NCI-H774 (cell line): Measurements from ENCODE around the gene AP1M1.
"Not testable (repeated sequence)": the region's sequence is repeated elsewhere in the genome, so short reads cannot be mapped to it uniquely, and the experiment has no call there.

Experiments
- DNase-seq: peaks from one replicate; lab custom pipeline; 2025; lab: John Stamatoyannopoulos, UW

AP1M1 gene

DNA sequence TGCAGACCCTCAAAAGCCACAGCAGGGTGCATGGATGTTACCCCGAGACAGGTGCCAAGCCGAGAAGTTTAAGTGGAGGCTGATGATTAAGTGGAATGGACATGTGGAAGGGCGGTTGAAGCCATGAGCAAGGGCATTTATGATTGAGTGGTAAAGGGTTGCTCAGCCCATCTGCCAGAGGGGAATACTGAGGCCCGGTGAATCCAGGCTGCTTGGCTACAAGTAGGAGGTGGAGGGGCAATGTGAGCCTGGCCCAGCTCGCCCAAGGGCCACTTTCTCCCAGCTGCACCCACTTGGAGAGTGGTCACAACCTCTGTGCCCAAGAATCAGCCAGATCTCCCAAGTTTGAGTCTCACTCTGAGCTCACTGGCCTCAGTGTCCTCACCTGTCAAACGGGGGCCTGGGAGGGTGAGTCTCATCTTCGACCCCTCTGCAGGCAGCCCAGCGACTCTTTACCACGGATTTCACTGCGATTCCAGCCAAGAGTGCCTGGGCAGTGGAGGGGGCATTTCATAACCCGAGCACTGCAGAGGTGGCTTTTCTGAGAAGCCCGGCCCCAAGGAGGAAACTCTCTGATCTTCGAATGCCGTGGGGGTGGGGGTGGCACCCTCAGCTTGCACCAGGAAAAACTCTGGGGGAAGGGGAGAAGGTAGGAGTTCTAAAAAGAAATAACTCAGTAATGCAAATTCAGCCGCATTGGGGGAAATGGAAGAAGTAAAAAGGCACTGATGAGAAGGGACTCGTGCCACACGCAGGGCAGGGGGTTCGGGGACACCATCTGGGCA is 64.1 kb downstream of the AP1M1 start:
- DNase-seq = no peak

DNA sequence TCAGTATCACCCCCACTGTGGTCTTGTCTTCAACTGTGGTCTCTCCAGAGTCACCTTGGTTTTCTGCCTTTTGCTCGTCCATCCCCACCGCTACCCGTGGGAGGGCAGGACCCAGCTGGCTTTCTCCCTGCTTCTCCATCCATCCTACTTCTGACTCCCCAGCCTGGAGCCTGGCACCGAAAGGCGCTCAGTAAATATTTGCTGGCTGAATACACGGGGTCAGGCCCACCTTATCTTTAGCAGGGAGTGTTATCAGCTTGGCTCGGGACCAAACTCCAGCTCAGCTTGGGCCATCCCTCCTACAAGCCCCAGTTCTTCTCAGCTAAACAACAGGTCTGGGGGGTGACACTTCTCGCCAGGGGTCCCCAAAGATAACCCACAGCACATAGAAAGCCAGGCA is 64.9 kb downstream of the AP1M1 start:
- no peak for DNase-seq

DNA sequence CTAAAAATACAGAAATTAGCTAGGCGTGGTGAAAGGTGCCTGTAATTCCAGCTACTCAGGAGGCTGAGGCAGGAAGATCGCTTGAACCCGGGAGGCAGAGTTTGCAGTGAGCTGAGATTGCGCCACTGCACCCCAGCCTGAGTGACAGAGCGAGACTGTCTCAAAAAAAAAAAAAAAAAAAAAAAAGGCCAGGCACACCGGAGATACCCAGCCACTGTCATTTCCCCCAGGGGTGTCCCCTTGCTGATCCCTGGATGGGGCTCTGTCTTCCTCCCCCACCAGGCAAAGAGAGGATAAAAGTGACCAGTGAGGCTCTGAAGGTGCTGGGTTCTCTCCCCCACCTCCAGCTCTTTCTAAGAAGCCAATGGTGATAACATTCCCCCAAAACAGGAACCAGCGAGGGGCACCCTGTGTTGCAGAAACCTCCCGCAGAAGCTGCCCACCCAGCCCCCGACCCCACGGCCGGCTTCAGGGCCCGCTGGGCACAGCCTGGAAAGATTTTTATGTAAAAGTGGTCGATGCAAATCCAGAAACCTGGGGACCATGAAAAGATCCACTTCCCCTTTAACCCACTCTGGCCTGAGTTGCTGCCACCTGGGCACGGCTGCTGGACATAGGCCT is 65.5 kb downstream of the AP1M1 start:
- DNase-seq = no peak

- DNase-seq = no peak
Observed at GRCh38 chr19:16265205-16265604, 67.5 kb downstream of the AP1M1 start.

- no peak for DNase-seq
Observed at GRCh38 chr19:16265890-16266585, 68.3 kb downstream of the AP1M1 start.

DNA sequence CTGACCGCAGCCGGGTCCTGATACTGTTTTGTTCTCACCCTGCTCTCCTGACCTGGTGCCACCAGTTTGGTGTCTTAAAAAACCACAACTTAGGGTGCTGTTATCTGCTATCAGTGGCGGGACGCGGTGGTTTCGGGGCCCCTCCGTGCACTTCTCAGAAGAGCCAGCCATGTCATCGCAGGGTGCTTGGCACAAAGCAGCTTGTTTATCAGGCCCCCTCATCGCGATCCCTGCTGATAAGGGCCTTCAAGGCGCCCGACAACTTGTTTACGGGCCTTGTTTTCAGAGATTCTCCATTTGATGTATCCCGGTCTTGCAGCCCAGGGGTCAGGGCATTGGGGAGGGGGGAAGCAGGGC is 68.9 kb downstream of the AP1M1 start:
- no peak for DNase-seq

DNA sequence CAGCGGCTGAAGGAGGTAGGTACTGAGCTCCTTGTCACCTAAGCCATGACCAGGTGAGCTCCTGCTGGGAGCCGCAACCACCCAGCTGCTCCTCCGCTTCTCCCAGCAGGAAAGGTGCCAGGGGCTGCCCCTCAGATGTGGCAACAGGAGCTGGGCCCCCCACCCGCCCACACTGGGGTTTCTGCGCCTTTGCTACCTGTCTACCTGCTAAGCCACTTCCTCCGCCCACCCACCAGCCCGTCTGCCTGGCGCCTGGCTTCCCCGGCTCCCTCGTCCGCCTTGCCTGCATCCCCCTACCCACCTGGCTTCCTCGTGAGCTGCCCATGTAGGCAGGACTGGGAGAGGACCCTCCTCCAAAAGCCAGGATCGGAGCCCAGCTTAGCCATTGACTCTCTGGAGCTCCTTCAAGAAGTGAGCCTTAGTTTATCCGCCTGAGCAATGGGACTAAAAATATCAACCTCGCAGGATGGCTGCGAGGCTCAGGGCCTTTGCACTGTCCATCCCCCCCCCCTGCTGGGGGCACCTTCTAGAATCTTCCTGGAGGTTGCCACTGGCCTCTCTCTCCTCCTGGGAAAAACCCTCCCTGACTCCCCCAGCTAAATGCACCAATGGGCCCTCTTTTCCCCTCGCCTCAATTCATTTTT is 71.1 kb downstream of the AP1M1 start:
- DNase-seq = no peak

DNA sequence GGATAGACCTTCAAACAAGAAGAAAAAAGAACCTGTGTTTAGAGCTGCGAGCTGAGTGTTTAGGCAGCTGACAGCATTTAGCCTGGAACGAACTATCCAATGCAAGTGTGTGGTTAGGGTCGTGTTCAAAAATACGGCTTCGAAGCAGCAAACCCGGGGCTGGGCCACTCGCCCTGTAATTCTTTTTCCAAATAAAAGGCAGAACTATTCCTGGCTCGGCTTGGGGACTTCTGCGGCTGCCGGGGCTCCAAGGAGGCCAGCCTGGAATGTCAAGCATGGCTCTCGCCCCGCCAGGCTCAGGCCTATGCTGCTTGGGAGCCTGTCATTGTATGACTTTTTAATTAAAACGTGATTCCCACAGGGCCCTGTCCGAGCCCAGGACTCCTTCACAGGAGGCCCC is 75.2 kb downstream of the AP1M1 start:
- DNase-seq = no peak

DNA sequence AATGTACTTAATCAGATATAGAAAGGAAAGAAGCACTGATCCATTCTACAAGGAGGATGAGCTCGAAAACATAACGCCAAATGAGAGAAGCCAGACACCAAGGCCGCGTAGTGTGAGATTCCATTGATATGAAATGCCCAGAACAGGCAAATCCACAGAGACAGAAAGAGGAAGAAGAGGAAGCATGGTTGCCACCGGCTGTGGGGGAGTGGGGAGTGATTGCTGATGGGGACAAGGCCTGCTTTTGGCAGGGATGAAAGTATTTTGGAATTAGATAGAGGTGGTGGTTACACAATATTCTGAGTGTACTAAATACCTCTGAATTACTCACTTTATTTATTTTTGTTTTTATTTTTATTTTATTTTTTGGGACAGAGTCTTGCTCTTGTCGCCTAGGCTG is 76.7 kb downstream of the AP1M1 start:
- DNase-seq = no peak

DNA sequence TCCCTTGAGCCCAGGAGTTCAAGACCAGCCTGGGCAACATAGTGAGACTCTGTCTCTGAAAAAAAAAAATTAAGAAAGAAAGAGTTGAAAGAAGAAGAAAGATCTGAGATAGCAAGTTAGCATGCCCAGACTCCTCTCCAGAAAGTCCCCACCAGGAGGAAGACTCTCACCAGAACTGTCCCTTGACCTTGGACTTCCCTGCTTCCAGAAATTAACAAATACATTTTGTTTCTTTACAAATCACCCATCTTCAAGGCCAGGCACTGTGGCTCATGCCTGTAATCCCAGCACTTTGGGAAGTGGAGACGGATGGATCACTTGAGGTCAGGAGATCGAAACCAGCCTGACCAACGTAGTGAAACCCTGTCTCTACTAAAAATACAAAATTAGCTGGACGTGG is 82.6 kb downstream of the AP1M1 start:
- no peak for DNase-seq

DNA sequence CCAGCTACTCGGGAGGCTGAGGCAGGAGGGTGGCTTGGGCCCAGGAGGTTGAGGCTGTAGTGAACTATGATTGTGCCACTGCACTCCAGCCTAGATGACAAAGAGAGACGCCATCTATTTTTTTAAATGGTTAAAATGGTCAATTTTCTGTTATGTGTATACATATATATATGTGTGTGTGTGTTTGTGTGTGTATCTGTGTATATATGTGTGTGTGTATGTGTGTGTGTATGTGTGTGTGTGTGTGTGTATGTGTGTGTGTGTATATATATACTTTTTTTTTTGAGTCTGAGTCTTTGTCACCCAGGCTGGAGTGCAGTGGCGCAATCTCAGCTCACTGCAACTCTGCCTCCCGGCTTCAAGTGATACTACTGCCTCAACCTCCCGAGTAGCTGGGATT is 84.0 kb downstream of the AP1M1 start:
- DNase-seq = no peak

- no peak for DNase-seq
Observed at GRCh38 chr19:16283210-16284061, 85.7 kb downstream of the AP1M1 start.

DNA sequence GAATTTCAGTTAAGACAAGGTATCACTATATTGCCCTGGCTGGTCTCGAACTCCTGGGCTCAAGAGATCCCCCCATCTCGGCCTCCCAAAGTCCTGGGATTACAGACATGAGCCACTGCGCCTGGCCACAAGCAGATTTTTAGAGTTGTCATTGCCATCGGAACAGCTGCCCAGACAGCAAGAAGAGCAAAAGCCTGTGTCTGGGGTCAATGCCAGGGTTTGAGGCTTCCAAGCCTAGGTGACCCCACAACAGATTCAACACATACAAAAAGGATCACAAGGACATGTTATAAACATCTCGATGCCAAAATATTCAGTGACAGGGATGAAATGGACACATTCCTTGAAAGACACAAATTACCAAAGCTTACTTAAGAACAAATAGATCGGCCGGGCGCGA is 86.8 kb downstream of the AP1M1 start:
- DNase-seq = no peak

- not testable (repeated sequence) for DNase-seq
Observed at GRCh38 chr19:16285079-16285478, 87.4 kb downstream of the AP1M1 start.

- DNase-seq = no peak
Observed at GRCh38 chr19:16285769-16286498, 88.2 kb downstream of the AP1M1 start.

DNA sequence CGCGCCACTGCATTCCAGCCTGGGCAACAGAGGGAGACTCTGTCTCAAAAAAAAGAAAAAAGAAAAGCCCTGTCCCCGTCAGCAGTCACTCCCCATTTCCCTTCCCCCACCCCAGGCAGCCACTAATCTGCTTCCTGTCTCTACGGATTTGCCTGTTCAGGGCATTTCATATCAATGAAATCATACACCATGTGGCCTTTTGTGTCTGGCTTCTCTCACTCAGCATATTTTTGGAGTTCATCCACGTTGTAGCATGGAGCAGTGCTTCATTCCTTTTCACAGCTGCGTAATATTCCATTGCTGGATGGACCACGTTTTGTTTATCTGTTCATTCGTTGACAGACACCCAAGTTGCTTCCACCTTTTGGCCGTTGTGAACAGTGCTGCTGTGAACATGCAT is 90.8 kb downstream of the AP1M1 start:
- no peak for DNase-seq

- no peak for DNase-seq
Observed at GRCh38 chr19:16289594-16289993, 91.9 kb downstream of the AP1M1 start.

- DNase-seq = no peak
Observed at GRCh38 chr19:16290692-16291091, 93.0 kb downstream of the AP1M1 start.

DNA sequence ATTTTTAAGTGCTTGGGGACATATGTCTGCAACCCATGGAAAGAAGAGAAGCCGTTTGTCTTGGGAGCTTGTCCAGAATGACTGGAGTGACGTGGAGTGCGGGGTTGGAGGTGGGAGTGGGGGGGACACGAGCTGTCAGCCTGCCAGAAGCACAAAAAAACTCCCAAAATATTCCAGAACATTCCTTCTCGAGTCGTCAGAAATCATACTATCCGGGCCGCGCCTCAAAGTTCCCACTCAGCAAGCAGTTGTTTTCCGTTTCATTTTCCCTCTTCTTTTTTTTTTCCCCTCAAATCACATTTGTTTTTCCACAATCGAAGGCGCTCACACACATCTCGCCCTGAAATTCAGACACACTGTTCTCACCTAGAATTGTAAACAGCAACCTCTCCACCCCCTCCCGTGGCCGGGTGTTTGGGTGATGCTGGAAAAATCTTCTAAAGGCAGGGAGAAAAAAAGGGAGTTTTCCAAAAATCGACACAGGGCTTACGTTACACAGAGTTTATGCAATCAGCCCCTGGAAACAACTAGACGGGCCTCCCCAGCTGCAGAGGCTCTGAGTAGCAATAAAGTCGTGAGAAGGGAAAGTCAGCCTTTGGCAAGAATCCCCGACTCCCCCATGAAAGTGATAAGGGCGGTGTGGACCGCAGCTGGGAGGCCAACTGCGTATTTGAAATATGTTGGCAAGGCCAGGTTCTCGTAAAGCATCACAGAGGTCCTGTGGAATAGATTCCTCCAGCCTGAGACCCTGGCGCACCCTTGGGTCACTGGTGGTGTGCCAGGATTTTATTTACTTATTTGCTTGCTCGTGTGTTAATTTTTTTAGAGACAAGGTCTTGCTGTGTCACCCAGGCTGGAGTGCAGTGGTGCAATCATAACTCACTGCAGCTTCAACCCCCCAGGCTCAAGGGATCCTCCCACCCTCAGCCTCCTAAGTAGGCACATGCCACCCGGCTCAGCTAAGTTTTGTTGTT is 95.7 kb downstream of the AP1M1 start:
- DNase-seq = no peak

GRCh38 chr19:16295057-16295456 is 97.3 kb downstream of the AP1M1 start:
- no peak for DNase-seq
